Measurements from ENCODE around the gene PRR7.
A peak's percentile ranks its signal among the peaks of the same experiment; 100 is the strongest.

Gene PRR7

DNA sequence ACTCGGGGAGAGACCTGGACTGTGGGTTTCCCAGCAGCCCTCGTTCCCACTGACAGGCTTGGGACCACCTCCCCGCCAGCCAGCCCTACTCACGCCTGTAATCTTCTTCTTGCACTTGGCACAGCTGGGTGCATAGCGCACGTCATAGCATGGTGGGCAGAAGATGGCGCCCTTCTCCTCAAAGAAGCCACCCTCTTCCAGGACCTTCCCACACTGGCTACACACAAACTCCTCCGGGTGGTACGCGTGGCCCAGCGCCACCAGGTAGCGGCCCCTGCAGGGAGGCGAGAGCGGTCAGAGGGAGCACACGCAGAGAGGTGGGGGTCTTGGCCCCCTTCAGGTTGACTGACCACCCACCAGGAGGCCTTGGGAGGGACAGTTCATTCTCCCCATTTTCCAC lies 41.4 kb downstream of the PRR7 start:
- no peak for DNase-seq

DNA sequence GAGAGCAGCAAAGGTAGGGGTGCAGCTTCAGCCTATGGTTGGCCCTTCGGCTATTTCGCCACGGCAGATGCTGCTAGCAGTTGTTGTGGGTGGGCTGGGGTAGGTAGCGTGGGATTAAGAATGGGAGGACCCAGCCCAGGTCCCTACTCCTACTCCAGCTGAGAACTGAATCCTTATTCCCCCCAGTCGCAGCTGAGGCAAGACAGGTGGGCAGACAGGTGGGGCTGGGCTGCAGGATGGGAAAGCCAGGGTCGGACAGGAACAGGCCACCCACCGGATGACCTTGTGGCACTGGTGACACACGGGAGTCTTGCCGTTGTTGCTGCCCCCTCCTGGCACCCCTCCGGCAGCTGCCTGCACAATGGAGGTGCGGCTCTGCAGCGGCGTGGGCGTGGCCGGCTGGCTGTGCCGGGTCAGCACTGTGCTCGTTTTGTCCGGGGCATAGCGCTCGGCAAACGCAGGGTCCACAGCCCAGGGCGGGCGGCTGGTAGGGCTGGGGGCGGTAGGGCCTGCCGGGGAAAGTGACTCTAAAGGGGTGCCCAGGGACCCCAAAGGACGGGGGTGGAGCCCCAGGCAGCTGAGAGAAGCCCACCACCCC lies 42.6 kb downstream of the PRR7 start:
- DNase-seq, result no peak

DNA sequence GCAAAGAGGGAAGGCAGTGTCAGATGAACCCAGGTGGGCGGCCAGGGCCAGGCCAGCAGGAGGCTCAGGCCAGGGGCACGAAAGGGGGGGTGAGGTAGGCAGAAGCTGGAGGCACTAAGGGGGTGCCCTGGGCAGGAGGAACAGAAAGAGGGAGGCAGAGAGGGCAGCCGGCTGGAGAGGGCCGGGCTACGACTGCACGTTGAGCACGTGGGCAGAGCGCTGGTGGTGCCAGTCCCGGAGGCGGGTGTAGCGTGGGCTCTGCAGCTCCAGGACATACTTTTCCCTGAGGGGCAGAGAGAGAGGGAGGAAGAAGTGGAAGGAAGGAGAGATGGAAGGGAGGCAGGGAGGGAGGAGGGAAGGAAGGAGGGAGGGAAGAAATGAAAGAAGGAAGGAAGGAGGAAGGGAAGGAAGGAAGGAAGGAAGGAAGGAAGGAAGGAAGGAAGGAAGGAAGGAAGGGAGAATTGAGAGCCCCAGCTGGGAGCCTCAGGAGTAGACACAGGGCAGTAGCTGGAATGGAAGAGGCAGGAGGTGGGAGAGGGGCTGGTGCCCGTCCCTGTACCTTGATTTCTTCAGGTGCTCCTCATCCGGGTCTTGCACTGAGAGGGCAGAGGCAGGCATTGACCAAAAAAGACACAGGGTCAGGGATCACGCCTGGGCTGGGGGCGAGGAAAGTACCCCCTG lies 43.8 kb downstream of the PRR7 start:
- DNase-seq, result no peak

DNA sequence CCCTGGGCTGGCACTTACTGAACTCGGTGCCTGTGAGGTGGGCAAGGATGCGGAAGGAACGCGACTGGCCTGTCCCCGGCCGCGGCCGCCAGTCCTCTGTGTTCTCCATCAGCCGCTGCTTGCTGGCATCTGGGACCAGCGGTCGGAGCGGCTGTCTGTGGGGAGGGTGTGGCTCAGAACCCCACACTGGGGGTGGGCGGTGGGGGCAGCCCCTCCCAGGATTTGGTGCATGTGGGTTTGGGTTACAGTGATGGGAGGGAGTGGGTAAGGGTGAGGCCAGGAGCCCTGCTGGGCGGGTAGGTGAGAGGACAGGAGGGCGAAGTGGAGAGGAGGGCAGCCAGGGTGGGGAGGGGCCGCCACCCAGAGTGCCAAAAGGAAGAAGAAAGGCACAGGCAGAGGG lies 44.4 kb downstream of the PRR7 start:
- DNase-seq, result no peak

DNA sequence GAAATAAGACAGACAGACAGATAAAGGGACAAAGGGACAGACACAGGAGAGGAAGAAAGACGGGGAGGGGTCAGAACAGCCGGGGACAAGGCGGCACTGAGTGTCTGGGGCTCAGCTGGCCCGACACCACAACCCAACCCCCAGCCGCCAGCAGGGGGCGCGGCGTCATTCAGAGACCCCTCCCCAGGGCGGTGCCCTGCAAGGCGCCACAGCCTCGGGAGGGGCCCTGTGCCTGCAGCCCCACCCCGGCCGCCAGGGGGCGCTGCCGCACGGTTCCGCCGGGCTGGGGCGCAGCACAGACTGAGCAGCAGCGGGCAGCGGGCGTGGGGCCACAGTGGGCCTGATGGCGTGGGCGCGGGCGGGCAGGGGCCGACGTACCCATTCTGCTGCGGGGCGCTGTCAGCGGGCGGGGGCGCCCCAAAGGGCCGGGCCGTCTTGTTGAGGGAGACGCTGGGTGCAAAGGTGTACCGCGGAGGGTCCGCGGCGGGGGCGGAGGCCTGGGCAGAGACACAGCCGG lies 44.9 kb downstream of the PRR7 start:
- DNase-seq, result no peak

DNA sequence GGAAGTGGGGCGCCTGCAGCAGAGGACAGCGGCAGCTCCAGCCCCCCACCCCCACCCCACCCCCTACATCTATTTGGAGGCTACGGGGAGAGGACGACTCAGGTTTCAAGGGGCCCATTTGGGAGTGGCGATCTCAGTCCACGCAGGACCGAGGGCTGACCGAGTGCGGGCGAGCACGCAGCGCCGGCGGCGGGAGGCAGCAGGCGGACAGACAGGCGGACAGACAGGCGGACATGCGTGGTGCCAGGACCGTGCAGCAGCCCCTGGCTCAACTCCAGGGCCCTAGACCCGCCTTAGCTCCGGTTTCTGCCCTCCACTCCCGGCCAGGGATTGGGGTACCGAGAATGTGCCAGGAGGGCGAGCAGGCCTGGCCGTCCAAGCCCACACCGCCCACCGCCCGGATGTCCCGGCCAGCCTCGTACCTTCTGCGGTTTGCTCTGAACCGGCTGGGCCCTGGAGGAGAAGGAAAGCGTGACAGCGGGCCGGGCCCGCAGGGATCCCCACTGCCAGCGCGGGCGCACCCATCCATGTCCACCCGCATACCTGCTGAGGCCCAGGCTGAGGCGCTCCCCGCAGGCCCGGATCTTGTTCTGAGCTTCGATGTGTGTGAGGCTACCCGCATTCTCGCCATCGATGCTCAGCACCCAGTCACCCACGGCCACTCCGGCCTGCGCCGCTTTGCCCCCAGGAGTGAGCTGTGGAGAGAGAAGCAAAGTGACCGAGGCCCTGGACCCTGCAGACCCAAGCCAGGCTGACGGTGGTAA lies 45.6 kb downstream of the PRR7 start:
- DNase-seq, result no peak

DNA sequence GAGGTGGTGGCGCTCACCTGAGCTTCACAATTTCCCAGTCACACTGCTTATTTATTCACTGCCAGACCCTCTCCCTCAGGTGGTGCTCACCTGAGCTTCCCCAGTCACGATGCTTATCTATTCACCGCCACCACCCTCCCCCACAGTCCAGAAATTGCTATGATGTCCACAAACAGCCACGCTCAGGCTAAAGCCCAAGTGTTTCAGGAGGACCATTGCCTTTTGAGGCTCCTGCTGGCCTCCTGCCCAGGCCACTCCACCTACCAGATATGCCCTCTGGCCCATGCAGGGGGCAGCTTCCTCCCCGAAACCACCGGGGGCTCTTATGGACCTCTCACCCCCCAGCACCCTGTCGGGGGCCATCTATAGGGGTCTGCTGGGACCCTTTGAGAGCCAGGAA lies 46.2 kb downstream of the PRR7 start:
- no peak for DNase-seq

DNA sequence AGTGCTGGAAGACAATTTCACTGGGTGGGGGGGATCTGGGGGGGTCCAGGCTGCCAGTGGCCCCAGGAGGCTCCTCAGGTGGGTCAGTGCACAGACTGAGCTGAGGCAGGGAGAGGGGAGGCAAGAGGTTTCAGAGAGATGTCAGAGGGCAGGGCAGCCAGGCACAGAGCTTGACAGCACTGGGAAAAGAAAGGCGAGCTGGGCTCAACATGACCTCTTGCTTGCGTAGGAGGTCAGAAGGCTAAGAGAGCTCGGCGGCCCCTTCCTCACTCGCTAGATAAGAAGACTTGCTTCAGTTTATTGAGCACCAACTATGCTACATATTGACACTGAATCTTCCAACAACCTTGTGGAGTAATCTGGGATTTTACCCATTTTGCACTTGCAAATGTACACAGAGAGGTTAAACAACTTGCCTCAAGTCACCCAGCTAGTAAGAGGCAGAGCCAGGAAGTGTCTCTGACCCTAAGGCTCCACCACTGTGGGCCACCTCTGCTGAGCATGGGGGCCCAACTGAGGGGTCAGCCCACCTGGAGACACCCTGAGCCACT lies 47.3 kb downstream of the PRR7 start:
- no peak for DNase-seq

DNA sequence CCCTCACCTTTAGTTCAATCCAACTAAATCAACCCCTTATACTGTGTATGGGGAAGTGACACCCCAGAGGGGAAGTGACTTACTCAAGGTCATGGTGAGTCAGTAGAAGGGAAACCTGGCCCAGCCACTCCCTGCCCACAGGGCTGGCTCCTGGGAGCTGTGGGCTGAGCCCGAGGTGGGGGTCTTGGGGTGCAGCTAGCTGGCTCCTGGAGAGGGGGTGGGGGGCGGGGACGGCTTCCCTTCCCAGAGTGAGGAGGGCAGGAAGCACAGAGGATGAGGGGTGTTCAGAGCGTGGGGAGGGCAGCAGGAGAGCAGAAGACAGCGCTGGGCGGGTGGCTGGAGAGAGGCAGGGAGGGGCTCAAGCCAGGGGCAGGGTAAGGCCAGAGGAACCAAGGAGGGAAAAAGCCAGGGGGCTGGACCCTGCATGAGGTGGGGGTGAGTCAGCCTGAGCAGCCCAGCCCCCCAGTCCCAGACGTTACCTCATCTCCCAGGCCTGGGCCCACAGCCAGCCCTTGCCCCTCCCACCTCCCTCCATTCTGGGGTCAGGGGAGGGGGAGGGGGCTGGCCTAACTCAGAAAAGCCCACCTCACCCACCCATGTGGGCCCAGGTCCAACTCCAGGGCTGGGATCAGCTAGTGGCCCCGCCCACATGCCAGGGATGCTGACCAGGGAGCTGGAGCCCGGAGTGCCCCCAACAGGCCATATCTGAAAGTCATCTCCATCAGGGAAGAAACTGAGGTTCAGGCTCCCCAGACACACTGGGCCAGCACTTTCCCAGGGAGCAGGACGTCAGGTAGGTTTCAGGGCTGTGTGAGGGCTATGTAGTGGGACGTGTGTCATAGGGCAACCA lies 48.0 kb downstream of the PRR7 start:
- DNase-seq, result no peak

DNA sequence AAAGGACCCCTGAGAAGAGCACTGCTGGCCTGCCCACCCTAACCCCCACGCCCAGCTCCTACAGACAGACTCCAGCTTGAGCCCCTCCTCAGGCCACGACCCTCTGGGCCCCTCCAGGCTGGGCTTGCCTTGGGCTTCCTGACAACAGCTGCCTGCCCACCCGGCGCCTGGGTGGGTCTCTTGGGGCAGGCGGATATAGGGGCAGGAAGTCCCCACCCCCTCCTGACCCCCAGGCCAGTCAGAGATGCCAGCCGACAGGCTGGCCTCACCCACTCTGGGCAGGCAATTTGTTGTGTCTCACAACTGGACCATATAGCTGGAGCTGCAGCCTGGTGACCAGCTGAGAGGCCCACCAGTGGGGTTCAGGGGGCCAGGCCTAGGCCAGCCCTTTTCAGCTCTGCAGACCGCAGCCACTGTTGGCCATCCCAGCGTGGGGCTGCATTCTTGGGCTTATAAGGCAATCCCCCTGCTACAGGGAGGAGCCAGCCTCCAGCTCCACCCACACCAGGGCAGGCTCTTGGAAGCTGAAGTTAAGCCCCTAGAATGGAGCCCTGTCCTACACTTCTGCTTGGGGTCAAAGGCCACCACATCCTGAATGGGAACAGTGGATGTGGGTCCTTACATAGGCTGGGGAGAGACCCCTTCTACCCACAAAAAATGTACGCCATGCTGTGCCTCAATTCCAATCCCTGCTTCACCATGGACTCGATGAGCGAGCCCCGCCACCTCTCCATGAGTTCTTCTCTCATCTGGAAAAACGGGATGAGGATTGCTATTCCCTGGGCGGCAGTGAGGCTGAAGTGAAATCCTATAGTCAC lies 48.8 kb downstream of the PRR7 start:
- no peak for DNase-seq

DNA sequence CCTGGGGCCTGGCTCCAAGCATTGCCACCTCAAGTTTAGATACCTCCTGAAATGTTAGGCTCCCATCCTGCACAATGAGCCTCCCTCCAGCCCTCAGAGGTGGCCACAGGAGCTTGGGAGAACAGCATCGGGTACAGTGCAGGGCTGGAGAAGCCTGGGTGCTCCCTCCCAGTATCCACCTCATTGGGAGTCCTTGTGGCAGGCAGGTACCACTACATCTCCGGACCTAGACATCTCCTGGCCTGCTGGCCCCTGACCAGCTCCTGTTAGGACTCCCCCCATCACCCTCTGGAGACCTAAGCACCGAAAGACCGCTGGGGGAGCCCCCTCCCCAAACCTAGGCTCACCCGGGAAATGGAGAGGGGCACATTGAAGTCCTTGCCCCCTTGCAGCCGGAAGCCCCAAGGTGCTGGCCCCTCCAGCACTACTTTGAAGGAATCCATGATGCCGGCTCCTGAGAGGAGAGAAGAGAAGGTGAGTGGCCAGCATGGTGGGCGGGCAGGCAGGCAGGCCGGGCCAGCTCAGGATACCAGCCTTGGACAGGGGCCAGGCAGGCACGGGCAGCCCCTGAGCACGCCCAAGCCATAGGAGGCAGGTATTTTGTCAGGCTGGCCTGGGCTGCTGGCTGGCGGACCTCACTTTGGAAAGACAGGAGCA lies 49.6 kb downstream of the PRR7 start:
- no peak for DNase-seq

DNA sequence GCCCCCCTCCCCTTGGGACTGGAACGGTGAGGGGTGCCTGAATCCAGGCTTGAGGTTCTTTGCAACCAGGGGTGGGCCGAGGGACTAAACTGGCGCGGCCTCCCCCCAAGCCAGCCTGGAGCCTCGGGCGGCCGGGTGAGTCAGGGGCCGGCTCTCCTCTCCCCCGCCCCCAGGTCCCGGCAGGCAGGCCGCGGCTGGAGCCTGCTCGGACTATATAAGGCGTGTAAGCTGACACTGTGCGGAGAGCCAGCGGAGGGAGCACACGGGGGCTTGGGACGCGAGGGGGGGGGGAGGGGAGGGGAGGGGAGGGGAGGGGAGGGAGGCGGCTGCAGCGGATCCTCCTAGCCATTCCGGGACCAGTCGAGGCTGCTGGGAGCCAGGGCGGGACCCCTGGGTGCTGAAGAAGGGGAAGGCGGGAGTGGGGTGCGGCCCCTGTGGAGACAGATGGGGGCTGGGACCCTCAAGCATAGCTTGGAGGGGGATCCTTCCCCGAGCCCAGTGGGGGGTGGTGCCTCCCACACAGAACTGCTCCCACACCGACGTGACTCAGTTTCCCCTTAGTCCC lies 50.2 kb downstream of the PRR7 start:
- DNase-seq, result peak; percentile 64

DNA sequence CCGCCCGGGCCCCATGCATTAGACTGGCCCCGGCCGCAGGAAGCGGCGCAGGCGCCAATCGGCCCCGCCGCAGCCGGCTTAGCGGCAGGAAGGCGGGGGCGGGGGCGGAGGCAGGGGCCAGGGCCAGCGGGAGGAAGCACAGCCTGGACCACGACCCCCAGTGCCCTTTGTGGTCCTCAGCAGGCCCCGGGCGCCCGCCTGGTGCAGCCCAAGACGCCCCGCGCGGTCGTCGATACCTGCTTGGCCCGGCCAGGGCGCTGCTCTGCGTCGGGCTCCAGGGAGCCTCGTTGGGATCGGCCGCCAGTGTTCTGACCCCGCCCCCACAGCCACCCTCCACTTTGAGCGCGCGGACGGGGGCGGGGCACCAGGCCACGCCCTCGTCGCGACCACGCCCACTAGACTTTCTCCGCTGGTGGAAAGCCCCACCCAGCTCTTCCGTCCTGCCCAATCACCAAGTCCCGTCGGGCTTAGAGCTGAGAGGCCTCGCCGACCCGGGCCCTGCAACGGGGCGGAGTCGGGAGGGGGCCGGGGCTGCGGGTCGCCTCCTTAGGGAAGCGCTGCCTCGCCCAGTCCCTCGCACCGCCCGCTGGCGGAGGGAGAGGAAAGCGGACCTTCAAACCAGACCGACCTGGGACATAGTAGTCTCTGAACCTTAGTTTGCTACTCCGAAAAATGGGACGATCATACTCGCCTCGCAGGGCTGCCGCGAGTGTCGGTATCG lies 50.8 kb downstream of the PRR7 start, which contains the start of gene PDLIM7:
Gene PDLIM7, minus strand, starts transcription at position 313 of the 721 bp plus-strand sequence. CDS start 1,092 bp downstream, outside the sequence.
- peak; percentile 78 for DNase-seq

DNA sequence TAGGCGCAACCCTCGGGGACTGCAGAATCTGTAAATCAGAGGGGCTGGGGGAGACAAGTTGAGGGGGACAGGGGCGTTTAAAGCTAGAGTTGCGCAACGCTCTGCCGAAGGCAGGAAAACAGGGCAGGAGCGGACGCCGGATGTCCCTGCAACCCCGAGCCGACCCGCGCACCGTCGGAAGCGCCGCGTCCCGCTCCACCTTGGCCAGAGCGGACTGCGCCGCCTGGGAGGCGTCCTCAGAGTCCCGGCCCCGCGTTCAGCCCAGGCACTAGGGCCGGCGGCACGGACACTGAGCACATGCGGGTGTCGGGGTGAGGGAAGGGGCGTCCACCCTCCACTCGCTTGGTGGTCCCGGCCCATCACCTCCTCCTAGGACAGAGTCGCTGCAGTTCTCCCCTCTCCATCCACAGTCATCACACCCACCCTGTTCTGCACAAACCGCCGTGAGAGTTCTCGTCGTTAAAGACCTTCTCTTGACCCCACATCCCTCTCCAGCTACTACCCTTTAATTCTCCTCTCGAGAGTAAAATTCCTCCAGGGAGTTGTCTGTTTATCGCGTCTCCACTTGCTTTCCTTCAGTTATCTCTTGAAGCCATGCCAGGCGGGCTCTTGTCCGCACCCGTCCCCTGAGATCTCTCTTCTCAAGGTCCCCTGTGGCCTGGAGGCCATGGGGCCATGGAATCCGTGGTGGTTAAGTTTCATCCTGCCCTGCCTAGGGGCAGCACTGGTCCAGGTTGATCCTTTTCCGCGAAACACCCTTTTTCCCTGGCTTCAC lies 51.6 kb downstream of the PRR7 start:
- no peak for DNase-seq

DNA sequence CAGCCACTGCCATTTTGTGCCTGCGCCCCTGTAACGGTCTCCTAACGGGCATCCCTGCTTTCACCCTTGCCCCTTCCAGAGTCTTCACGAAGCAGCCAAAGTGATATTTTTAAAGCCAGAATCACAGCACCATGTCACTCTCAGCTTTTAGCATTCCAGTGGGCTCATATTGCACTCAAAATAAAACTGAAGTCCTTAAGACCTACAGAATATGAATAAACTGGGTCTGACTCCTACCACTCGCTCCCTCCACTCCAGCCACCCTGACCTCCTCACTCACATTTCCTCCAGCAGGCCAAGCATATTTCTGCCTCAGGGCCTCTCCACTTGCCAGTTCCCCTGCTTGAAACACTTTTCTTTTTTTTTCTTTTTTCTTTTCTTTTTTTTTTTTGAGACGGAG lies 53.2 kb downstream of the PRR7 start:
- DNase-seq, result no peak

DNA sequence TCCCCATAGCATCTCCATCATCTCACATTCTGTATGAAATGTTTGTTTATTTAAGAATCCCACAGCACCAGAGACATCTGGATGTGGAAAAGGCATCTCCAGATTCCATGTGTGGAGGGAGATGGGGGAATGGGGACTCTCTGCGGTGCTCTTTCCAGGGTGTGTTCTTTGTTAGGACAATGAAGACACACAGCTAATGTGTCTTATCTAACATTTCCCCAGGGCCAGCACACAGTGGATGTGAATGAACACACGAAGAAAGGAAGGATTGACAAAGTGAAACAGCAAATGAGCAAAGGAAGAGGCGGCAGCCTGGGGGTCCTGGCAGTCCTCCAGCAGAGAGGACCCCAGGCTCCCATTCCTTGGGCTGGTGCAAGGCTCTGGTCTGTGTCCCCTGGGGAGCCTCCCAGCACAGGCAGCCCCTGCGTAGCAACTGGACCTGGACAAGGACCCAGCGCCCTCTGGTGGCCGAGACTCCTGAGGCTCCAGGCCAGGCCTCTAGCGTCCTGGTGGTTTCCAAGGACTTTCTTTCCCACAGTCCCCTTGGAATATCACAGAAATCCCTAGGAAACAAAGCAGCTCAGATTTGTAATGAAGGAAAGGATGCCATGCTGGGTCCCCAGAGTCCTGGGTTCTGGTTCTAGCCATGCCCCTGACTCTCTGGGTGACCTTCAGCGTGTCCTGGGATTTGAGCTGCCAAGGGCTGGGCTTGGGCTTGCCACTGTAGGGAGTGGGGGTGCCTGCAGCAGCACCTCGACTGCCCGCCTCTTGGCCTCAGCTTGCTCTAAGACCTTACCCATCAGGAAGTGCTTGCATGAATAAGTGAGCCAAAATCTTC lies 54.3 kb downstream of the PRR7 start:
- DNase-seq, result peak; percentile 45

DNA sequence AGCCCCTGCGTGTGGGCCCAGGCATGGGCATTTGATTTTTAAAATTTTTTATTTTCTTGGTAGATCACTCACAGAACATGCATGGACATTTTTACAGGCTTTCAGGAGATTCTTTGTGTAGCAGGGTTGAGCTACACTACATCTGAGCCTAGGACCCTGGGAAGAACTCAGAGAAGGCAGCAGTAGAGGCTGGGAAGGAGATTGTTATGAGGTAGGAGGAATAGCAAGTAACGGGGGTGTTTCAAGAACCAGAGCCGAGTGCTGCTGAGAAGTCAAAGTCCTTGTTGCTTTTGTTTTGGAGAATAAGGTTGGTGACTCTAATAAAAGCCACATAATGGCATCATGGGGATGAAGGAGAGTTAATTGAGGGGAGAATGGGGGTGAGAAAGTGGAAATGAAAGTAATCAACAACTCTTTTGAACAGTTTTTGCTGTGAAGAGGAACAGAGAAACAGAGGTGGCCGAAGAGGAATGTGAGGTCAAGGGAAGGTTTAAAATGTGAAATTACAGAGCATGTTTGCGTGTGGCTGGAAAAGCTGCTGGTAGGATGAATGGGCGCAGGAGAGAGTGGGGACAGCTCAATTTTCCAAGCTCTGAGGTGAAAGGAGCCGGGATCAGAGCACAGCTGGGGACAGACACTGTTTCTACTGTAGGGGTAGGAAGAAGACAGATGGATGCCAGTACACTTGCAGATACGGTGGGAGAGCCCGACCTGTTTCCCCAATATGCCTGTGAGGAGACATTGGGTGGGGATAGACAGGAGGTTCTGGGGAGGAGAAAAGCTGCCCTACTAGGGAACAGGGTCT lies 55.5 kb downstream of the PRR7 start:
- DNase-seq, result no peak

All from NCI-H510A (cell line).